ENCODE measurements around the gene ARHGEF9. TPM values are rescaled to one million over a fixed set of nuclear protein-coding genes. Genes with fewer than 3 reads are reported as not detected.

ARHGEF9 gene
- total and polyA plus RNA-seq, 2 donors from 2014 or later: 20.0 to 26.4 TPM

- H3K9me3 ChIP-seq (ENCODE audit: control insufficient read depth in 2 of 3, insufficient read depth in 1 of 3, low read length in 3 of 3): no peaks in the 10 kb centered on the region
- intact Hi-C loops (cut with DNase I): no loop called here
- FAIRE-seq (no peak), DNase-seq (no peak)
- H3K27ac ChIP-seq (ENCODE audit: low read depth in 2 of 2, low read length in 2 of 2): no peak overlapping the region
- H3K27me3 ChIP-seq (ENCODE audit: control insufficient read depth, insufficient read depth, low read length): no peaks in the 10 kb centered on the region
- no peak overlapping the region for H3K9ac ChIP-seq (ENCODE audit: low read length in 3 of 3)
- no peak overlapping the region for H3K4me3 ChIP-seq (ENCODE audit: low read length in 3 of 3)
- no peaks in the 10 kb centered on the region for H3K4me1 ChIP-seq (ENCODE audit: control insufficient read depth in 2 of 3, insufficient read depth in 2 of 3, low read depth in 1 of 3, low read length in 3 of 3)
- H3K36me3 ChIP-seq (ENCODE audit: control insufficient read depth in 2 of 3, insufficient read depth in 3 of 3, low read length in 3 of 3): no peaks in the 10 kb centered on the region
- TF ChIP-seq CTCF (IDR thresholded peaks at IDR 0.05; ENCODE audit: borderline replicate concordance, extremely low read depth, insufficient read depth): no peak
Observed at GRCh38 chrX:63613531-63614028, 171.4 kb downstream of the ARHGEF9 start.

- TF ChIP-seq CTCF (IDR thresholded peaks at IDR 0.05; ENCODE audit: borderline replicate concordance, extremely low read depth, insufficient read depth): no peak
- FAIRE-seq: no peak
- Histone ChIP-seq H3K9me3 (ENCODE audit: control insufficient read depth in 2 of 3, insufficient read depth in 1 of 3, low read length in 3 of 3) (no peaks in the 10 kb centered on the region), H3K4me3 (ENCODE audit: low read length in 3 of 3) (no peak overlapping the region), H3K4me1 (ENCODE audit: control insufficient read depth in 2 of 3, insufficient read depth in 2 of 3, low read depth in 1 of 3, low read length in 3 of 3) (no peaks in the 10 kb centered on the region), H3K27ac (ENCODE audit: low read depth in 2 of 2, low read length in 2 of 2) (no peak overlapping the region), H3K36me3 (ENCODE audit: control insufficient read depth in 2 of 3, insufficient read depth in 3 of 3, low read length in 3 of 3) (no peaks in the 10 kb centered on the region), H3K27me3 (ENCODE audit: control insufficient read depth, insufficient read depth, low read length) (no peaks in the 10 kb centered on the region), H3K9ac (ENCODE audit: low read length in 3 of 3) (no peak overlapping the region)
- intact Hi-C loops (cut with DNase I): no loop called here
- no peak for DNase-seq
Observed at GRCh38 chrX:63585936-63586335, 199.1 kb downstream of the ARHGEF9 start.

Small RNA genes within 50 kb of the gene (microRNA-seq; reads per million reads assigned to microRNA genes)
- 16.6 reads per million, percentile 28 among the genes with 10 or more reads in this experiment for gene MIR1468

All from kidney (tissue), 14 donors.